GM19463 (cell line): ENCODE data around the gene MAB21L4.
"Not testable (repeated sequence)": the region's sequence is repeated elsewhere in the genome, so short reads cannot be mapped to it uniquely, and the experiment has no call there.

ENCODE experiments used
- ATAC-seq: cut with Tn5 transposase; IDR thresholded peaks from one replicate; pipeline ENCODE4 v1.9.1; 2021; ENCODE audit warnings: mild to moderate bottlenecking, moderate library complexity; ENCODE audit not compliant: unreplicated experiment

The MAB21L4 gene

GRCh38 chr2:240846309-240846708 is 49.6 kb downstream of the MAB21L4 start:
- not testable (repeated sequence) for ATAC-seq

- no peak for ATAC-seq
Observed at GRCh38 chr2:240840435-240841060, 55.4 kb downstream of the MAB21L4 start.

- no peak for ATAC-seq
Observed at GRCh38 chr2:240839152-240840143, 56.5 kb downstream of the MAB21L4 start.

- no peak for ATAC-seq
Observed at GRCh38 chr2:240837621-240838020, 58.3 kb downstream of the MAB21L4 start.

- ATAC-seq, result no peak
Observed at GRCh38 chr2:240836781-240837467, 59.0 kb downstream of the MAB21L4 start.
